ENCODE results near the gene ATP6V0C. TPM values are rescaled to one million over a fixed set of nuclear protein-coding genes. Genes with fewer than 3 reads are reported as not detected.

Gene ATP6V0C
- total and polyA plus RNA-seq, 2 of the 8 experiments (the other 6 are each of a cell fraction or from before 2014, with no cell fraction given): 125 to 176 TPM

- peak; percentile 100 for TF ChIP-seq ATF3 (IDR thresholded peaks at IDR 0.05; ENCODE audit: insufficient read depth, low read depth, low read length)
- TF ChIP-seq CEBPB (IDR thresholded peaks at IDR 0.05; ENCODE audit: low read depth, low read length): no peak
- no peak for TF ChIP-seq RNF2 (IDR thresholded peaks at IDR 0.05; ENCODE audit: borderline replicate concordance, low read depth, low read length, missing control alignments, poor library complexity, severe bottlenecking)
- TF ChIP-seq KDM4A (IDR thresholded peaks at IDR 0.05; ENCODE audit: low read depth, low read length, severe bottlenecking): peak; percentile 33
- no peak for TF ChIP-seq RXRA (IDR thresholded peaks at IDR 0.05; ENCODE audit: insufficient read depth, low read depth, low read length)
- peak; percentile 73 for TF ChIP-seq CREB1 (IDR thresholded peaks at IDR 0.05)
- TF ChIP-seq FOSL1 (IDR thresholded peaks at IDR 0.05; ENCODE audit: insufficient read depth, low read depth, low read length): no peak
- no peak for TF ChIP-seq BCL11A (IDR thresholded peaks at IDR 0.05; ENCODE audit: low read depth in 2 of 2, low read length in 2 of 2)
- no peak for TF ChIP-seq CTBP2 (IDR thresholded peaks at IDR 0.05; ENCODE audit: borderline replicate concordance, insufficient read depth, insufficient read length, low read length)
- no peak for TF ChIP-seq CBX5 (IDR thresholded peaks at IDR 0.05; ENCODE audit: low read depth, low read length)
- no peak for TF ChIP-seq SRF (IDR thresholded peaks at IDR 0.05; ENCODE audit: low read depth, low read length)
- no peak for TF ChIP-seq SUZ12 (IDR thresholded peaks at IDR 0.05; ENCODE audit: low read length)
- TF ChIP-seq BRCA1 (IDR thresholded peaks at IDR 0.05; ENCODE audit: low read depth, low read length): peak; percentile 27; the same call in 1 of the 2 replicates
- TF ChIP-seq ATF2 (IDR thresholded peaks at IDR 0.05; ENCODE audit: low read length): 0 out of 2 replicates have a peak, but pooled peaks have one; percentile 43
- TF ChIP-seq SAP30 (IDR thresholded peaks at IDR 0.05; ENCODE audit: insufficient read depth, insufficient replicate concordance, low read length): no peak
- TF ChIP-seq ZNF274 (IDR thresholded peaks at IDR 0.05; ENCODE audit: borderline replicate concordance, extremely low read depth, low read length): no peak
- TF ChIP-seq TAF7 (optimal IDR thresholded peaks at IDR 0.05; ENCODE audit: borderline replicate concordance, low read depth, low read length): peak; percentile 60
- peak; percentile 72; the same call in 1 of the 2 replicates for TF ChIP-seq TBP (IDR thresholded peaks at IDR 0.05; ENCODE audit: low read depth, low read length)
- no peak for TF ChIP-seq CHD1 (IDR thresholded peaks at IDR 0.05; ENCODE audit: low read depth, low read length)
- TF ChIP-seq KDM5A (IDR thresholded peaks at IDR 0.05; ENCODE audit: low read length): no peak; the same call in 1 of the 2 replicates
- peak; percentile 96 for TF ChIP-seq MAX (IDR thresholded peaks at IDR 0.05)
- TF ChIP-seq SIX5 (IDR thresholded peaks at IDR 0.05; ENCODE audit: low read depth, low read length): no peak
Observed at GRCh38 chr16:2520097-2520783, 6.5 kb downstream of the ATP6V0C start, which contains the start of gene AMDHD2 (continued).

Measured in H1 (cell line).